ENCODE data around the gene BBC3. TPM values are rescaled to one million over a fixed set of nuclear protein-coding genes. Genes with fewer than 3 reads are reported as not detected.
"Not testable (repeated sequence)": the region's sequence is repeated elsewhere in the genome, so short reads cannot be mapped to it uniquely, and the experiment has no call there.

BBC3 gene
- polyA plus RNA-seq, 1 experiment: 3.6 TPM

DNA sequence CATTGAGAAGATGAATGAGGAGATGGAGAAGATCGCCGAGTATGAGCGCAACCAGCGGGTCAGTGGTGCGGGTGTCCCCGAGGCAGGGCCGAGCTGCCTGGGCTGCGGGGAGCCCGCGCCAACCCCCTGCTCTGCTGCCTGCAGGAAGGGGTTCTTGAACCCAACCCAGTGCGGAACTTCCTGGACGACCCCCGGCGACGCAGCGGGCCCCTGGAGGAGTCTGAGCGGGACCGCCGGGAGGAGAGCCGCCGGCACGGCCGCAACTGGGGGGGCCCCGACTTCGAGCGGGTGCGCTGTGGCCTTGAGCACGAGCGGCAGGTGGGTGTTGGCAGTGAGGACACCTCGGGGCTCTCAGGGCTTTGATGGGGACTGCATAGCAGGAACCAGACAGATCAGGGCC lies 33.6 kb upstream of the BBC3 start:
- TF ChIP-seq, protein P1, sequence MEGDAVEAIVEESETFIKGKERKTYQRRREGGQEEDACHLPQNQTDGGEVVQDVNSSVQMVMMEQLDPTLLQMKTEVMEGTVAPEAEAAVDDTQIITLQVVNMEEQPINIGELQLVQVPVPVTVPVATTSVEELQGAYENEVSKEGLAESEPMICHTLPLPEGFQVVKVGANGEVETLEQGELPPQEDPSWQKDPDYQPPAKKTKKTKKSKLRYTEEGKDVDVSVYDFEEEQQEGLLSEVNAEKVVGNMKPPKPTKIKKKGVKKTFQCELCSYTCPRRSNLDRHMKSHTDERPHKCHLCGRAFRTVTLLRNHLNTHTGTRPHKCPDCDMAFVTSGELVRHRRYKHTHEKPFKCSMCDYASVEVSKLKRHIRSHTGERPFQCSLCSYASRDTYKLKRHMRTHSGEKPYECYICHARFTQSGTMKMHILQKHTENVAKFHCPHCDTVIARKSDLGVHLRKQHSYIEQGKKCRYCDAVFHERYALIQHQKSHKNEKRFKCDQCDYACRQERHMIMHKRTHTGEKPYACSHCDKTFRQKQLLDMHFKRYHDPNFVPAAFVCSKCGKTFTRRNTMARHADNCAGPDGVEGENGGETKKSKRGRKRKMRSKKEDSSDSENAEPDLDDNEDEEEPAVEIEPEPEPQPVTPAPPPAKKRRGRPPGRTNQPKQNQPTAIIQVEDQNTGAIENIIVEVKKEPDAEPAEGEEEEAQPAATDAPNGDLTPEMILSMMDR (IDR thresholded peaks at IDR 0.05; ENCODE audit: low read depth, low read length): no peak
- no peak overlapping the region for H3K4me3 ChIP-seq (ENCODE audit: low read depth, low read length)
- ChIA-PET CTCF (no interaction called here), POLR2A (interaction anchor here (1.4 kb wide), 1 partner anchor 9 kb away, joined by 3 read pairs; no protein-coding TSS in a partner anchor)
- DNase-seq (ENCODE audit: low read depth, low spot score): no peak
- no peak overlapping the region for H3K27ac ChIP-seq (ENCODE audit: low read depth, low read length)
- H3K9me3 ChIP-seq (ENCODE audit: control insufficient read depth, insufficient read depth, low read length): no peaks in the 10 kb centered on the region; the same call in 1 of the 2 replicates
- no peaks in the 10 kb centered on the region for H3K27me3 ChIP-seq (ENCODE audit: control insufficient read depth, insufficient read depth, low read length)

DNA sequence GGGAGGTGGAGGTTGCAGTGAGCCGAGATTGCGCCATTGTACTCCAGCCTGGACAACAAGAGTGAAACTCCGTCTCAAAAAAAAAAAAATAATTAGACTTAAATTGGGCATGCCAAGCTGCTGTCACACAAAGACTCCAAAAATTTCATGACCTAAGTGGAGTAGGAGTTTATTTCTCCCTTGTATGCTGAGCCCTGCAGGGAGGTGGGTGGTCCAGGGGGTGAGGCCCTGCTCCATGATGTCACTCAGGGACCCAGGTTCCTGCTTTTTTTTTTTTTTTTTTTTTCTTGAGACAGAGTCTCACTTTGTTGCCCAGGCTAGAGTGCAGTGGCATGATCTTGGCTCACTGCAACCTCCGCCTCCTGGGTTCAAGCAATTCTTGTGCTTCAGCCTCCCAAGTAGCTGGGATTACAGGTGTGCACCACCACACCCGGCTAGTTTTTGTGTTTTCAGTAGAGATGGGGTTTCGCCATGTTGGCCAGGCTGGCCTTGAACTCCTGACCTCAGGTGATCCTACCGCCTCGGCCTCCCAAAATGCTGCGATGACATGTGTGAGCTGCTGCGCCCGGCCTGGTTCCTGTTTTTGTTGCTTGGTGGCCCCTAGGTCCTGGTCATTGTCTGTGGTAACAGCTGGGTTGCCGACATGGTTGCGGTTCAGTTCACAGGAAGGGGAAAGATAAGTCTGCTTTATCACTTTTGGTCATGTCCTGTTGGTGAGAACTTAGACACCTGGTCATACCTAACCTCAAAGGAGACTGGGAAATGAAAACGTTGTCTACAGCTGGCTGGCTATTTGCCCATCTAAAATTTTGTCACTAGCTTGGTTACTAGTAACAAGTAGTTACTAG lies 31.2 kb upstream of the BBC3 start:
- not testable (repeated sequence) for H3K27ac ChIP-seq (ENCODE audit: low read depth, low read length); DNase-seq (ENCODE audit: low read depth, low spot score); H3K4me3 ChIP-seq (ENCODE audit: low read depth, low read length); H3K9me3 ChIP-seq (ENCODE audit: control insufficient read depth, insufficient read depth, low read length); H3K27me3 ChIP-seq (ENCODE audit: control insufficient read depth, insufficient read depth, low read length)
- CTCF ChIA-PET: interaction anchor here (0.7 kb wide), 1 partner anchor 51 kb away, joined by 3 read pairs; no protein-coding TSS in a partner anchor
- POLR2A ChIA-PET: interaction anchor here (0.6 to 1.3 kb wide), 4 partner anchors 9 to 141 kb away, joined by 3 to 5 read pairs (median 4); no protein-coding TSS in a partner anchor

GRCh38 chr19:47260476-47260875 lies 29.5 kb upstream of the BBC3 start:
- DNase-seq (ENCODE audit: low read depth, low spot score): no peak
- Histone ChIP-seq H3K9me3 (ENCODE audit: control insufficient read depth, insufficient read depth, low read length) (no peaks in the 10 kb centered on the region), H3K27ac (ENCODE audit: low read depth, low read length) (no peak overlapping the region), H3K27me3 (ENCODE audit: control insufficient read depth, insufficient read depth, low read length) (no peaks in the 10 kb centered on the region), H3K4me3 (ENCODE audit: low read depth, low read length) (no peak overlapping the region)
- ChIA-PET CTCF (interaction anchor here (1.1 kb wide), 1 partner anchor 13 kb away, joined by 3 read pairs; no protein-coding TSS in a partner anchor), POLR2A (interaction anchor here (1.3 kb wide), 1 partner anchor 14 kb away, joined by 3 read pairs; no protein-coding TSS in a partner anchor)
- TF ChIP-seq, protein P1 (IDR thresholded peaks at IDR 0.05; ENCODE audit: low read depth, low read length): no peak

DNA sequence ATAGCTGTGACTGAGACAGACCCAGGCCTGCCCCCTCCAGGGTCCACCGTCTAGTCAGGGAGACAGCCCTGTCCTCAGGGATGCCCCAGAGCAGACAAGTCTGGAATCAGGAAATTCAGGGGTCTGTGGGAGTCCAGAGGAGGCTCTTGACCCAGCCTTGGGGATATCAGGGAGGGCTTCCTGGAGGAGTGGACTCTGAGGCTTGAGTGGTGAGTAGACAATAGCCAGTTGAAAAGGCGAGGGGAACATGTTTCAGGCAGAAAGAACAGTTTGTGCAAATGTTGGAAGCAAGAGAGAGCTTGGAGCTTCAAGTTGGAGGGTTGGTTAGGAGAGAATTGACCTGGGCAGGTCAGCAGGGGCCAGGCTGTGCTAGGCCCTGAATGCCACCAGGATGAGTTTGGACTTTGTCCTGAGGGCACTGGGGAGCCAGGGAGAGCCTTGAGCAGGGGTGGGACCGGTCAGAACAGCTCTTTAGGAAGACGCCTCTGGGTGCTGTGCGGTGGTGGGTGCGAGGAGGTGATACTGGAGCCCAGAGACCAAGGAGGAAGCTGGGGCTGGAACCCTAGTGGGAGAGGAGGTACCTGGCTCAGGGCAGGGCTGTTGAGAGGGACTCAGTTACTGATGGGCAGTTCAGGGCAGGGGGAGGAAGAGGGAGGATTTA lies 28.0 kb upstream of the BBC3 start:
- H3K27me3 ChIP-seq (ENCODE audit: control insufficient read depth, insufficient read depth, low read length): no peaks in the 10 kb centered on the region
- DNase-seq (ENCODE audit: low read depth, low spot score): no peak
- CTCF ChIA-PET: interaction anchor here (1.2 kb wide), 1 partner anchor 11 kb away, joined by 5 read pairs; no protein-coding TSS in a partner anchor
- H3K9me3 ChIP-seq (ENCODE audit: control insufficient read depth, insufficient read depth, low read length): no peaks in the 10 kb centered on the region
- TF ChIP-seq, protein P1 (IDR thresholded peaks at IDR 0.05; ENCODE audit: low read depth, low read length): no peak
- H3K27ac ChIP-seq (ENCODE audit: low read depth, low read length): no peak overlapping the region
- H3K4me3 ChIP-seq (ENCODE audit: low read depth, low read length): peak overlapping the region; percentile 10; the same call in 1 of the 2 replicates
- POLR2A ChIA-PET: no interaction called here

DNA sequence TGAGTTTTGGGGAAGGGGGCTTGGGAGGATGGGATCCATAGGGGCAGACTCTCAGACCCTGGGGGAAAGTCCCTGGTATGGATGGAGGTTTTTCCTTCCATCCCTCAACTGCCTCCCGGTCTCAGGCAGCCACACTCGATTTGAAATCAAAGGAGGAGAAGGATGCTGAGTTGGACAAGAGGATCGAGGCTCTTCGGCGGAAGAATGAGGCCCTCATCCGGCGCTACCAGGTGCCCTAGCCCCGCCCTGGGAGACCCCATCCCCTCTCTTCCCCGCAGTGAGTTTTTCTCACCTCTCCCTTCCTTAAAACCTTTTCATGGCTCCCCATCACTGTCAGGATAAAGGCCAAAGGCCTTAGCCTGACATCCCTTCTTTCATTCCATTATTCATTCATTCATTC lies 27.4 kb upstream of the BBC3 start:
- no peak for DNase-seq (ENCODE audit: low read depth, low spot score)
- H3K4me3 ChIP-seq (ENCODE audit: low read depth, low read length): peak overlapping the region; percentile 69
- TF ChIP-seq, protein P1 (IDR thresholded peaks at IDR 0.05; ENCODE audit: low read depth, low read length): no peak
- ChIA-PET POLR2A (no interaction called here), CTCF (interaction anchor here (1.2 kb wide), 1 partner anchor 11 kb away, joined by 5 read pairs; no protein-coding TSS in a partner anchor)
- H3K27ac ChIP-seq (ENCODE audit: low read depth, low read length): peak overlapping the region; percentile 93
- H3K27me3 ChIP-seq (ENCODE audit: control insufficient read depth, insufficient read depth, low read length): no peaks in the 10 kb centered on the region
- no peaks in the 10 kb centered on the region for H3K9me3 ChIP-seq (ENCODE audit: control insufficient read depth, insufficient read depth, low read length)
